ENCODE results near the gene PTPRO. TPM values are rescaled to one million over a fixed set of nuclear protein-coding genes. Genes with fewer than 3 reads are reported as not detected.

Gene PTPRO
- total RNA-seq, 4 donors from 2014 or later = 1.2 to 4.1 (median 2.1) TPM

DNA sequence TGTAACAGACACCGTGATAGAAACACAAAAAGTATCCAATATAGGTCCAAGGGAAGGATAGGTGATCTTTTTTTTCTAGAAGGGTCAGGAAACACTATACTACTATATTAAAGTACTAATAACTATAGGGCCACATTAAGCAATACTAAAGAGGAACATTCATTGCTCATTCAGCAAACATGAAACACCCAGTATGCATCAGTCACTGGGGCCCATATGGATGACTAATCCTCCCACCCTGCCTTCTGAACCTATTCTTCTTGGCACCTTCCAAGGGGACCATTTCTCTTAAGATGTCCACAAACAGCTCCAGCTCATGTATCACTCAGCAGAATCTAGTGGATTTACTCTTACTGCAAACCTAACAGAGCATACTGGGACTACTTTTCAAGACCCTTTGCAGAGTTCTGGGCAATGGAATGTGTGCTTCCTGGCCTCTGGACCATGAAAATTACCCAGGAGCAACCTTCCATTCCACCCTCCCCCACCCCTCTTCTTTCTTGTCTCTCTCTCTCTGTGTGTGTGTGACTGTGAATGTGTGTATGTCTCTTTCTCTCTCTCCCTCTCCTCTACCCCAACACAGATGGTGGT is 279.0 kb downstream of the PTPRO start:
- no peak for TF ChIP-seq POLR2A (IDR thresholded peaks at IDR 0.05)
- Histone ChIP-seq H3K27ac (no peak overlapping the region), H3K36me3 (no peaks in the 10 kb centered on the region), H3K4me3 (no peak overlapping the region), H3K4me1 (peaks cover 0 to 11% (median 0%) of the 10 kb centered on the region in 4 donors), H3K9me3 (no peaks in the 10 kb centered on the region), H3K27me3 (no peaks in the 10 kb centered on the region)
- DNase-seq = no peak

DNA sequence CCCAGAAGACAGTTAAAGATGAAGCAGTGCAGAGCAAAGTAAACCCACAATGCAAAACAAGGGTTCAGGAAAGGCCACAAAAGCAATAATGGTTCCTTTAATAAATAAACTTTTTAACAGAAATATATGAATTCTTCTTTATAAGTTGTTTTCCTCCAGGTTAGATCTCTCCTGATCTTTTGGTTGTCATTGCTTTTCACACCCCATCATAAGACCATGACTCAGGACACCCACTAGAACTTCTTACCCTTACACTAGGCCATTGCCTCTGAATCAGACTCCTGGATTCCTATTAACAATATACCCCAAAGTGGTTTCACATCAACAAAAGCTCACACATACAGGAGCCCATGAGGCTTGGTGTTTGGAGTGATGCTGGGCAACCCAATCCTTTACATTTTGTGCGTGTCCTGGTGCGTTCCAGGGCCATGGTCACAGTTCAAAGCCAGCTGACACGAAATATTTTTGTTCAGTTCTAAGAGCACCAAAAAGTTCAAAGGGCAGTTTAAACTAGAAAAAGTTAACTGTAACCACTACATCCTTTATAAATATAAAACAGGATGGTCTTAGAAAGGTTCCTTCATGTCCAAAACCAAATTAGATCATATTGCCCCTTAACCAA is 279.9 kb downstream of the PTPRO start:
- Histone ChIP-seq H3K27ac (no peak overlapping the region), H3K36me3 (no peaks in the 10 kb centered on the region), H3K4me1 (peaks cover 0 to 11% (median 0%) of the 10 kb centered on the region in 4 donors), H3K9me3 (no peaks in the 10 kb centered on the region), H3K4me3 (no peak overlapping the region), H3K27me3 (no peaks in the 10 kb centered on the region)
- no peak for TF ChIP-seq POLR2A (IDR thresholded peaks at IDR 0.05)
- TF ChIP-seq, protein P1, sequence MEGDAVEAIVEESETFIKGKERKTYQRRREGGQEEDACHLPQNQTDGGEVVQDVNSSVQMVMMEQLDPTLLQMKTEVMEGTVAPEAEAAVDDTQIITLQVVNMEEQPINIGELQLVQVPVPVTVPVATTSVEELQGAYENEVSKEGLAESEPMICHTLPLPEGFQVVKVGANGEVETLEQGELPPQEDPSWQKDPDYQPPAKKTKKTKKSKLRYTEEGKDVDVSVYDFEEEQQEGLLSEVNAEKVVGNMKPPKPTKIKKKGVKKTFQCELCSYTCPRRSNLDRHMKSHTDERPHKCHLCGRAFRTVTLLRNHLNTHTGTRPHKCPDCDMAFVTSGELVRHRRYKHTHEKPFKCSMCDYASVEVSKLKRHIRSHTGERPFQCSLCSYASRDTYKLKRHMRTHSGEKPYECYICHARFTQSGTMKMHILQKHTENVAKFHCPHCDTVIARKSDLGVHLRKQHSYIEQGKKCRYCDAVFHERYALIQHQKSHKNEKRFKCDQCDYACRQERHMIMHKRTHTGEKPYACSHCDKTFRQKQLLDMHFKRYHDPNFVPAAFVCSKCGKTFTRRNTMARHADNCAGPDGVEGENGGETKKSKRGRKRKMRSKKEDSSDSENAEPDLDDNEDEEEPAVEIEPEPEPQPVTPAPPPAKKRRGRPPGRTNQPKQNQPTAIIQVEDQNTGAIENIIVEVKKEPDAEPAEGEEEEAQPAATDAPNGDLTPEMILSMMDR (IDR thresholded peaks at IDR 0.05) = no peak
- DNase-seq = no peak

DNA sequence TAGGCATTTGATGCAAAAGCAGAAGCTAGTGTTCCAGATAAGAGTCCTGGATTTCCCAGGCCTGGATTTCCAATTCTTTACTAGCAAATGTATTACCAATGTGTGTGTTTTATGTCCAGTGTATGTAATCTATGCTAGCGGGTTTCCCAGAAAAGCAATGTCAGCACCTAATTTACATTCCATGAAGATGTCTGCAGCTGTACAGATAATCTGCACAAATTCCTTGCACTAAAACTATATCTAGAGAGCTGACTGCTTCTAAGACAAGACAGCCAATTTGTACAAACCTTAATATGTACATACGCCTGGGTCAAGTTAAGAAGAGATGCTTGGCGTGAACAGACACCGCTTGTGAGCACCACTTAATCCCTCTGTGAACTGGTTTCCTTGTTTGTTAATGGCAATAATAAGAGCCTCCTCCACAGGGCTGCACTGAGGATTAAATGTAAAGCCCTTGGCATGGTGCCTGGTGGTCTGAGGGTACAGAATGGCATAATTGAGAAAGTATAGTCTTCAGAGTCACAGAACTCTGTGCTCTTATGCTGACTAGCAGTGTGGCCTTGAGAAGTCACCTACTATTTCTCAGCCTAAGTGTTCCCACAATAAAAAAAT is 281.3 kb downstream of the PTPRO start:
- Histone ChIP-seq H3K4me1 (peaks cover 0 to 11% (median 0%) of the 10 kb centered on the region in 4 donors), H3K27me3 (no peaks in the 10 kb centered on the region), H3K36me3 (no peaks in the 10 kb centered on the region), H3K27ac (no peak overlapping the region), H3K4me3 (no peak overlapping the region), H3K9me3 (no peaks in the 10 kb centered on the region)
- no peak for DNase-seq
- TF ChIP-seq, protein P1 (IDR thresholded peaks at IDR 0.05) = no peak
- no peak for TF ChIP-seq POLR2A (IDR thresholded peaks at IDR 0.05)

DNA sequence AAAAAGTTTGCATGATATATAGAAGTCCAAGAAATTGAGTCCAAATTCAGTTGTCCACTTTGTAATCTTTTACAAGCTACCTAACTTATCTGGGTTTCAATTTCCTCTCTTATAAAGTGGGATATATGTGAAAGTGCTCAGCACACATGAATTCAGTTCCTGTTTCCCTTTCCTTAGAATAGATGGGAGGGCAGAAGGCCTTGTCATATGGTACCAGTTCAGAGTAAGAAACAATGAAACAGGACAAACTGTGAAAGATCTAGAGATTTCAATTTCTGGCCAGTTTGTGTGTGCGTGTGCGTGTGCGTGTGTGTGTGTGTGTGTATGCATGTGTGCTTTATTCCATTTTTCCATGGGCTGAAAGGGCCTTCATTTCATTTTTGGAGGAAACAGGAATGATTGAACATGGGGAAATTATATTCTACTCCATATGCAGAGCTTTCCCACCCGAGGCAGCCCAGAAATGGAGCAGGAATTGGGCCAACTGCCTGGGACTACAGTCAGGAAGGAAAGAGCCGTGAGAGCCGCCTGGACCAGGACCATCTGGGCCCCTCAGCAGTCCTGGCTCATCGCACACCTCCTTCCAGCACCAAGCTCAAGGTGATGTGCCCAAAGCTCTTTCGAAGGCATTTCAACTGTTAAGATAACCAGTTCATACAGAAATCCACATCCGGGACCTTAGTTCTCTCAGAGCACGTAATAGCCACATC is 283.7 kb downstream of the PTPRO start:
- no peak for DNase-seq
- H3K4me3 ChIP-seq = no peak overlapping the region

DNA sequence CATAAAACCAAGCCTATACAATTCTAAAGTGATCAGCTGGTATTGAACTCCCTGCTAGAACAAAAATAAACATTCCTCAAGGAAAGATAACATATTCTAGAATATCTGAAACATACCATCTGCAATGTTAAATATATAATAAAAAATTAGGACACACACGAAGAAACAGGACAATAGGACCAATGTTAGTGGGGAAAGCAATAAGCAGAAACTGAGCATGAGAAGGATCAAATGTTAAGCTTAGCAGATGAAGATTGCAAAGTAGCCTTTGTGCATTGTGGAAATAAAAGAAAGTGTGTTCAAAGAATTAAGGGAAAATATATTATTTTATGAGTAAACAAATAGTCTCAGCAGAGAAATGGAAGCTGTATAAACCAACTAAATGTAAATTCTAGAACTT is 286.1 kb downstream of the PTPRO start:
- H3K27ac ChIP-seq = no peak overlapping the region
- H3K4me3 ChIP-seq = no peak overlapping the region
- no peak for DNase-seq
- TF ChIP-seq, protein P1 (IDR thresholded peaks at IDR 0.05) = no peak
- TF ChIP-seq POLR2A (IDR thresholded peaks at IDR 0.05) = no peak
- H3K9me3 ChIP-seq = no peaks in the 10 kb centered on the region
- H3K4me1 ChIP-seq = no peaks in the 10 kb centered on the region
- H3K36me3 ChIP-seq = no peaks in the 10 kb centered on the region
- H3K27me3 ChIP-seq = no peaks in the 10 kb centered on the region

More for the DNA sequence above, 283.7 kb downstream of the PTPRO start:
- Histone ChIP-seq H3K36me3 (no peaks in the 10 kb centered on the region), H3K4me1 (no peaks in the 10 kb centered on the region), H3K27ac (no peak overlapping the region), H3K9me3 (no peaks in the 10 kb centered on the region), H3K27me3 (no peaks in the 10 kb centered on the region)
- TF ChIP-seq, protein P1 (IDR thresholded peaks at IDR 0.05) = no peak
- no peak for TF ChIP-seq POLR2A (IDR thresholded peaks at IDR 0.05)

DNA sequence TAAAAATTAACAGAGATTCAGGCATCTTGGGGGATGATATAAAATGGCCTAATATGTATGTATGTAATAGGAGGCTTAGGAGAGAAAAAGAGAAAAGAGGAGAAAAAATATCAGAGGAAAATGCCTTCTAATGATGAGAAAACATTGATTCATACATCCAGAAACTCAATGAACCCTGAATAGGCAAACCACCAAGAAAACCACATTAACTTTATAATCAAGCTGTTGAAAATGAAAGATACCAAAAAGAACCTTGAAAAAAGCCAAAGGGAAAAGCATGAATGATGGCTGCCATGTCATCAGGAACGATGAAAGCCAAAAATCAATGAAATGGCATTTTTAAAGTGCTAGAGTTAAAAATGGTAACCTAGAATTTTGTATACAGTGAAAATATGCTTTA is 286.6 kb downstream of the PTPRO start:
- TF ChIP-seq, protein P1 (IDR thresholded peaks at IDR 0.05) = no peak
- no peak for TF ChIP-seq POLR2A (IDR thresholded peaks at IDR 0.05)
- DNase-seq = no peak

More for the DNA sequence above, 286.6 kb downstream of the PTPRO start:
- Histone ChIP-seq H3K4me1 (no peaks in the 10 kb centered on the region), H3K9me3 (no peaks in the 10 kb centered on the region), H3K4me3 (no peak overlapping the region), H3K27me3 (no peaks in the 10 kb centered on the region), H3K36me3 (no peaks in the 10 kb centered on the region), H3K27ac (no peak overlapping the region)

All from Peyer's patch (tissue), 4 donors.